Fibroblast of skin of scalp (primary cell): ENCODE data around the gene TXNRD3. TPM values are rescaled to one million over a fixed set of nuclear protein-coding genes. Genes with fewer than 3 reads are reported as not detected.

Experiments used
- DNase-seq: peaks from one replicate; pipeline ENCODE4 v3.0.0-alpha.2; 2013
- polyA plus RNA-seq, 2 experiments: library from polyadenylated mRNA; unstranded; fragments of 120-200 nt; gene quantifications; one replicate each; pipeline ENCODE4 v1.2.1, GENCODE V29; 2013; ENCODE audit not compliant: insufficient read length in 2 of 2

Gene TXNRD3
- 8.0 TPM for polyA plus RNA-seq (2013, experiment 1 of 2; ENCODE audit: insufficient read length)
- 8.2 TPM for polyA plus RNA-seq (2013, experiment 2 of 2; ENCODE audit: insufficient read length)

DNA sequence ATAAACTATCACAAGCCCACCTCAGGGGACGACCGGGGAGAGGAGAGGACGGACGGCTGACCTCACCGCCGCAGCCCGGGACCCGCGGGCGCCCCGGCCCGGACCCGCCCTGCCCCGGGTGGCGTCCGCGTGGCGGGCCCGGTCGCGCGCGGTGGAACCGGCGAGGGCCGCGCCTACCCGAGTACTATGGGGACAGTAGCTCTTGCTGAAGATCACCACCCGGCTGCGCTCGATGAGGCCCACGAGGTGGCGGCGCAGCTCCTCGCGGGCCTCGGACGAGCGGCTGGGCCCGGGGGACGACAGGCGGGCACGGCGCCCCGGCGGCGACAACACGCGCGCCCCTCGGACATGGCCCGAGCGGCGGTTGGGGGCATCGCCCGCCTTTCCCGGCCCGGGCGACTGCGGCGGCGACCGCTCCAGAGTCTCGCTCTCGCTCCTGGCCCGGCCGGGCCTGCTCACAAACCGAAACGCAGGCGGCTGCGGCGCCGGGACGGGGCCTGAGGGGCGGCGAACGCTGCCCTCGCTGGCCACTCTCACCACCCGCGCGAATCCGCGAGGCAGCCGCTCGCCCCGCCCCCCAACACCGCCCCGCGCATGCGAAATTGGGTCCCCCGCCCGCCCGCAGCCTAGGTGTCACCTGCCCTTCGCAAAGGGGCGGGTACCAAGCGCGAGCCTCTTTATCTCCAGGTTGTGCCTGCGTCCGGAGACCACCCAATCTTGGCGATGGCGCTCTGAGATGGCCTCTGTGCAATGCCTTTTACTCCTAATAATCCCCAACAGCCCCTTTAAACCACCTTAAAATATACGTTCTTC, at the start of gene TXNRD3:
Gene TXNRD3 (minus strand): TSS at position 554 of the 813 bp plus-strand sequence.
- peak; percentile 70 for DNase-seq

DNA sequence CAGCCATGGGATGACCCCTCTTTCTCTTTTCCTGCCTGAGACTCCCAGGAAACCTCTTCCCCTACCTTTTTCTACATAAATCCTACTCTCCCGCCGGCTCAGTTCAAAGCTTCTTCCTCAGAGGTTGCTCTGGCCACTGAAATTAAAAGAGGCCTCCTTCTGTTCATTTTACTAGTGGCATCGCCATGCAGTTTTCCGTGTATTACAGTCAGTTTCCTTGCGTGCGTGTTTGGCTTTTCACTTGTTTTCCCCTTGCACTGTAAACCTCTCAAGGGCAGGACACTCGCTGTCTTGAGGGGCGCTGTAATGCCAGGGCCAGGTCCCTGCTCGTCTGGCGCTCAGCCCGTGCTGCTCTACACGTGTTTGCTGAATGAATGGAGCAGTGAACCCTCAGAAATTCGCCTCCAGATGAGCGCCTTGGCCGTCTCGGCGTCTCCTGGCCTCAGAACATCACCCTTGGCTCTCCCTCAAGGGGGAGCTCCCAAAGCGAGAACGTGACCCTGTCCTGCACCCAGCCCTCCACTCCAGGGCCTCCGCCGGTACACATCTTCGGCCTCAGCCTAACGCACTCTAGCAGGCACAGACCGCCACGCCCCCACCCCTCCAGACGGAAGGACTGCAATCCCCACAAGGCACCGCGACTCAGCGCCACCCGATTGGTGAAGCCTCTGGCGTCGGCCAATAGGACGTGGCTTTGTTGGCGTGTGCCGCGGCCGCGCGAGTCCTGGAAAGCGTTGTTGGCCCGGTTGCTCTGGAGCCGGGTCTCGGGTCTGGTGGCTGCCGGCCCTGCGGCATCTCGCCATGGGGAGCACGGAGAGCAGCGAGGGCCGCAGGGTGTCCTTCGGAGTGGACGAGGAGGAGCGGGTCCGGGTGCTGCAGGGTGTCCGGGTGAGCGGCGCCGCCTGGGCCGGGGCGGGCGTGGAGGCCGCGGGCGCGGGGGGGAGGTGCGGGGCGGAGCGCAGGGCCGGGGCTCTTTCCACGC, 48.9 kb upstream of the TXNRD3 start, which contains the start of gene CHCHD6:
Gene CHCHD6 (plus strand): TSS at position 729 of the 982 bp plus-strand sequence. CDS start 73 bp downstream, at position 802.
- DNase-seq: peak; percentile 96

GRCh38 chr3:126699011-126699410, 44.1 kb upstream of the TXNRD3 start:
- DNase-seq: no peak

DNA sequence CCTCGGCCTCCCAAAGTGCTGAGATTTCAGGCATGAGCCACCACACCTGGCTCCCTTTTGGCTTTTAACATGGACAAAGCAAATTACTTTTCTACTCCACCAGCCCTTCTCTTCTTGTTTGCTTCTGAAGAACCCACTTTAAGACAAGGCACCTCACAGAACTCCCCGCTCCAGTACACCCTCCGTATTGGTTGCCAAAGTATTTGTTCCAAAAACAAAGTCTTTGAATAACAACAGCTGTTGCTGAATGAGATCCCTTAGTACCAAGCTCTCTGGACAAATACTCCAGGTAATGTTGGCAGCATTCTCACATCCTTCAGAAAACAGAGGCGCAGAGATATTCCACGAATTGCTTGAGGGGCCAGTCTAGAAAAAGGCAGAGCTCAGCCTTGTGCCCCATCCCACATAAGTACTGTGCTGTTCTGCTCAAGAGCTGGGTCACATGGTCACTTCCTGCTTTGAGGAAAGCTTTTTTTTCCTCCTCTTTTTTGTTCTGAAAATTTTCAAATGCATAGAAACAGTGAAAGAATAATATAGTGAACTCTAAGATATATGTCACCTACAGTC, 41.9 kb upstream of the TXNRD3 start:
- no peak for DNase-seq

- DNase-seq: no peak
Measured at GRCh38 chr3:126693921-126694320, 39.0 kb upstream of the TXNRD3 start.

GRCh38 chr3:126692858-126693257, 37.9 kb upstream of the TXNRD3 start:
- no peak for DNase-seq

- no peak for DNase-seq
Measured at GRCh38 chr3:126691765-126692164, 36.8 kb upstream of the TXNRD3 start.

- peak; percentile 43 for DNase-seq
Measured at GRCh38 chr3:126685493-126685892, 30.6 kb upstream of the TXNRD3 start.

DNA sequence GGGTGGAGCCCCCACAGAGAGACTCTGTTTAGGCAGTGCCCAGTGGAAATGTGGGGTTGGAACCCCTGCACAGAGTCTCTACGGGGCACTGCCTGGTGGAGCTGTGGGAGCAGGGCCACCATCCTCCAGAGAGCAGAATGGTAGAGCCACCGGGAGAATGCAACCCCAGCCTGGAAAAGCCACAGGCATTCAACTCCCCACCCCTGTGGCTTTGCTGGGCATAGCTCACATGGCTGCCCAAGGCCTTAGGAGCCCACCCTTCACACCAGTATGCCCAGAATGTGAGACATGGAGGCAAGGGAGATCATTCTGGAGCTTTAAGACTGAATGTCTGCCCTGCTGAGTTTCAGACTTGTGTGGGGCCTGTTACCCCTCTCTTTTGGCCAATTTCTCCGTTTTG, 30.1 kb upstream of the TXNRD3 start:
- peak; percentile 50 for DNase-seq

- DNase-seq: peak; percentile 22
Measured at GRCh38 chr3:126684218-126684751, 29.4 kb upstream of the TXNRD3 start.

DNA sequence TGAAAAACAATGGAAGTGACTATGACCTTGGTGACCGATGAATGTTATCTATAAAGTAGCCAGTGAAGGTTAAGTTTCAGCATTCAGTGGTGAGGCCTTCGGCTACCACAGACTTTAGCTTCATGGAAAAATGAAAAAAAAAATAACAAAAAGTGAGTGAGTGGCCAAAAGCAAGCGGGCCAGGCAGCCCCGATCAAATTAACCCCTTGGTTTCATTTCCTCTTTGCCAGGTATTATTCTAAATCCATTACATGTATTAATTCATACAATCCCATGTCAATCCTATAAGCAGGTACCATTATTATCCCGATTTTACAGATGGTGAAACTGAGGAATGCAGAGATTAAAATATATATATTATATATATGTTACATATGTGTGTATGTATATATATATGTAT, 28.1 kb upstream of the TXNRD3 start:
- no peak for DNase-seq

- no peak for DNase-seq
Measured at GRCh38 chr3:126682009-126682408, 27.1 kb upstream of the TXNRD3 start.

DNA sequence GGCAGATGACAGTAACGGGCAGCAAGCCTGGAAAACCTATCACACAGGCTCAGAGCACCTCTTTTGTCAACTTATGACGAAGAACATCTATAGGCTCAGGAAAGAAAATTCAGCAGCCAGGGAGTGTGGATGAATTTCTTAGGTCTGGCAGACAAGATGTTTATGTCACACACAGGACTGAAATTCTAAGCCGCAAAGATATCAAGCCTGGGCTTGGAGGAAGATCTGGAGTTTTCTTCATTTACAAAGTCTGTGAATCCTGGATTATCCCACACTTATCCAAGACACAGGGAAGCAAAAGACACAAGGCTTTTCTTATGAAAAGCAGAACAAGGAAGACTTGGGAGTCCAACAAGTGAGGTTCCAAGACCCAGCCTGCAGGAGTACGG, 25.7 kb upstream of the TXNRD3 start:
- no peak for DNase-seq

GRCh38 chr3:126679831-126680666, 25.1 kb upstream of the TXNRD3 start:
- DNase-seq: no peak

DNA sequence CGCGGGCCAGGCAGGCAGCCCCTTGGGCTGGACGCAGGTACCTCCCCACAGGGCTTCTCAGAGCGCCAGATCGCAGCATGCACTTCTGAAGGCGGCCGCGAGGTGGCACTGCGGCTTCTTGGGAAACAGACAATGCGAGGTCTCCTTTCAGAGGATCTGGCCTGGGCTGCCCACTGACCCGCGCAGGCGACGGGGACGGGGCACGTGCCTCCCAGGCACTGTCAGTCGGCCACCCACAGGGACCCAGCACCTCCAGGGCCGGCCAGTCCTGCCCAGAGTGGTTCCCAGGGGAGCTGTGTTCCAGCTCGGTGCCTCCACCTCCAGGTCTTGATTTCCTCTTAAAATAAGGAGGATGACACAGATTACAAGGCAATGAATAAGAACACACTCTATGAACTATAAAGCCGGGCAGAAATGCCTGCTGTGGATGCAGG, 24.4 kb upstream of the TXNRD3 start:
- DNase-seq: peak; percentile 73

GRCh38 chr3:126678693-126679317, 23.9 kb upstream of the TXNRD3 start:
- no peak for DNase-seq

- DNase-seq: no peak
Measured at GRCh38 chr3:126677862-126678503, 23.1 kb upstream of the TXNRD3 start.

GRCh38 chr3:126676919-126677705, 22.2 kb upstream of the TXNRD3 start:
- DNase-seq: peak; percentile 19

DNA sequence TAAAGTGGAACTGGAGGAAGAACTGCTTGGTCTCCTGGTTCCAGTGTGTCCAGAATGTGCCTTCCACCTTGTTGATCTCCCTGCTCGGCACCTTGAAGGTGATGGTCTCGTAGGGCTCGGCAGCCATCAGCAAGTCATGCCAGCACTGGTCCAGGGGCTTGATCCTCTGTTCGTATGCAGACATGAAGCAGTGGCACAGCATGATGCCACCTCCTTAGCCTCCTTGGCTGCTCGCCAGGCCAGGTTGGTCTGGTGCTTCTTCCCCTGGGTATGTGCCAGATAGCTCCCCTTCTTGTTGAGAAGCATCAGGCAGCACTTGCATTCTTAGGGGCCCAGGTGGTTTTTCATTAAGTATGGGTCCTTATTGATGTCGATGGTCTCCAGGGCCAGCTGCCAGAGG, 17.8 kb upstream of the TXNRD3 start:
- DNase-seq: no peak

GRCh38 chr3:126672340-126672739, 17.4 kb upstream of the TXNRD3 start:
- no peak for DNase-seq
